IMR-90 (cell line): ENCODE data around the gene ZNF700. TPM values are rescaled to one million over a fixed set of nuclear protein-coding genes. Genes with fewer than 3 reads are reported as not detected.

ENCODE experiments used
- ATAC-seq: fragments of 200-7000 bp; cut with Tn5 transposase; 2 replicates; pipeline ENCODE4 v1.9.1; 2020; ENCODE audit warnings: low read depth, mild to moderate bottlenecking, moderate library complexity
- BruUV-seq: library from RNA; stranded (reverse); fragments of 400-500 nt; replicated peaks from 2 replicates; lab custom pipeline; 2021; lab: Mats Ljungman, UMichigan
- CTCF ChIA-PET: fragments of 300-600 bp; formaldehyde crosslinking; extraction: SDS; loops from one replicate; lab custom pipeline; 2021; ENCODE audit warnings: antibody characterized with exemption; lab: Yijun Ruan, JAX
- POLR2A ChIA-PET: fragments of 300-600 bp; sonication (Branson Sonifier 250); formaldehyde crosslinking; loops from one replicate; lab custom pipeline; 2022; ENCODE audit warnings: antibody characterized with exemption; ENCODE audit not compliant: unreplicated experiment; lab: Charles Lee
- DNase-seq: peaks from one replicate; pipeline ENCODE4 v3.0.0; 2013
- H2AFZ ChIP-seq: replicated peaks from 2 replicates; pipeline ENCODE3; 2013; ENCODE audit warnings: low read length, mild to moderate bottlenecking; ENCODE audit not compliant: poor library complexity
- H2AK5ac ChIP-seq: 2 replicates; pipeline ENCODE4 v1.6.1; 2013; ENCODE audit warnings: low read depth, low read length, inconsistent platforms
- H2AK9ac ChIP-seq: replicated peaks from 2 replicates; pipeline ENCODE3; 2013; ENCODE audit warnings: mild to moderate bottlenecking, low read depth, low read length, moderate library complexity; ENCODE audit not compliant: poor library complexity
- H2BK120ac ChIP-seq: 2 replicates; pipeline ENCODE4 v1.6.1; 2013; ENCODE audit warnings: low read depth, low read length, inconsistent platforms
- H2BK15ac ChIP-seq: 3 replicates; pipeline ENCODE4 v1.6.1; 2013; ENCODE audit warnings: low read depth, low read length, inconsistent platforms
- H2BK20ac ChIP-seq: 2 replicates; pipeline ENCODE4 v1.6.1; 2013; ENCODE audit warnings: low read depth, mild to moderate bottlenecking, inconsistent platforms, low read length, moderate library complexity
- H2BK5ac ChIP-seq: 2 replicates; pipeline ENCODE4 v1.6.1; 2013; ENCODE audit warnings: mild to moderate bottlenecking, low read depth, low read length, inconsistent platforms; ENCODE audit not compliant: poor library complexity, severe bottlenecking
- H3K14ac ChIP-seq: replicated peaks from 2 replicates; pipeline ENCODE4 v1.6.1; 2013; ENCODE audit warnings: low read depth, low read length, inconsistent platforms
- H3K18ac ChIP-seq: 2 replicates; pipeline ENCODE4 v1.6.1; 2013; ENCODE audit warnings: low read depth, low read length, control low read depth
- H3K23ac ChIP-seq: 2 replicates; pipeline ENCODE4 v1.6.1; 2013; ENCODE audit warnings: low read depth, low read length, inconsistent platforms
- H3K27ac ChIP-seq: 2 replicates; pipeline ENCODE4 v1.5.1; 2013; ENCODE audit warnings: mild to moderate bottlenecking, control low read depth, low read length; ENCODE audit not compliant: insufficient read depth
- H3K27me3 ChIP-seq: 2 replicates; pipeline ENCODE4 v1.6.1; 2013; ENCODE audit warnings: low read length; ENCODE audit not compliant: control insufficient read depth, insufficient read depth
- H3K36me3 ChIP-seq: 2 replicates; pipeline ENCODE4 v1.6.1; 2013; ENCODE audit warnings: low read length, mixed read lengths; ENCODE audit not compliant: control insufficient read depth, insufficient read depth
- H3K4ac ChIP-seq: 2 replicates; pipeline ENCODE4 v1.6.1; 2013; ENCODE audit warnings: low read depth, low read length, inconsistent platforms
- H3K4me1 ChIP-seq: 2 replicates; pipeline ENCODE4 v1.6.1; 2013; ENCODE audit warnings: low read length, mixed read lengths; ENCODE audit not compliant: control insufficient read depth, insufficient read depth
- H3K4me2 ChIP-seq: 2 replicates; pipeline ENCODE4 v1.6.1; 2013; ENCODE audit warnings: low read depth, mild to moderate bottlenecking, control low read depth, low read length, moderate library complexity
- H3K4me3 ChIP-seq: 2 replicates; pipeline ENCODE4 v1.5.1; 2013; ENCODE audit warnings: low read depth, mild to moderate bottlenecking, control low read depth, low read length, moderate library complexity; ENCODE audit not compliant: insufficient read depth
- H3K56ac ChIP-seq: 2 replicates; pipeline ENCODE4 v1.6.1; 2013; ENCODE audit warnings: low read length, inconsistent platforms; ENCODE audit not compliant: insufficient read depth; ENCODE audit errors: extremely low read depth
- H3K79me1 ChIP-seq, 2 experiments: 2 replicates each; pipeline ENCODE4 v1.6.1; 2013; ENCODE audit warnings: low read length in 2 of 2, inconsistent platforms in 1 of 2, low read depth in 1 of 2
- H3K9ac ChIP-seq: 2 replicates; pipeline ENCODE4 v1.6.1; 2013; ENCODE audit warnings: low read depth, low read length, control low read depth
- H3K9me1 ChIP-seq: 2 replicates; pipeline ENCODE4 v1.6.1; 2013; ENCODE audit warnings: low read length, inconsistent platforms; ENCODE audit not compliant: insufficient read depth
- H3K9me3 ChIP-seq: 2 replicates; pipeline ENCODE4 v1.6.1; 2013; ENCODE audit warnings: low read length; ENCODE audit not compliant: control insufficient read depth, insufficient read depth
- H4K20me1 ChIP-seq: 2 replicates; pipeline ENCODE4 v1.6.1; 2013; ENCODE audit warnings: low read length, inconsistent platforms; ENCODE audit not compliant: insufficient read depth
- H4K5ac ChIP-seq: 2 replicates; pipeline ENCODE4 v1.6.1; 2013; ENCODE audit warnings: mild to moderate bottlenecking, low read depth, low read length, control low read depth
- H4K8ac ChIP-seq, 2 experiments: 2 replicates each; pipeline ENCODE4 v1.6.1; 2013; ENCODE audit warnings: low read depth in 2 of 2, low read length in 2 of 2, control low read depth in 1 of 2, inconsistent platforms in 1 of 2
- H4K91ac ChIP-seq: 2 replicates; pipeline ENCODE4 v1.6.1; 2013; ENCODE audit warnings: low read depth, low read length, inconsistent platforms; ENCODE audit not compliant: insufficient read depth
- BHLHE40 ChIP-seq: fragments of 150-350 bp; IDR thresholded peaks from 2 replicates; pipeline ENCODE4 v1.6.1; 2016; ENCODE audit warnings: mild to moderate bottlenecking, low read depth, low read length
- CEBPB ChIP-seq: IDR thresholded peaks from 2 replicates; pipeline ENCODE4 v1.6.1; 2012; ENCODE audit warnings: low read depth, low read length, improper control_type of control experiment
- CHD1 ChIP-seq: IDR thresholded peaks from 2 replicates; pipeline ENCODE4 v1.6.1; 2012; ENCODE audit warnings: low read depth, low read length, improper control_type of control experiment
- FOS ChIP-seq: fragments of 150-350 bp; IDR thresholded peaks from 2 replicates; pipeline ENCODE4 v1.6.1; 2016; ENCODE audit warnings: low read depth, low read length
- MAFK ChIP-seq: IDR thresholded peaks from 2 replicates; pipeline ENCODE4 v1.6.1; 2012; ENCODE audit warnings: low read depth, low read length, improper control_type of control experiment
- MAZ ChIP-seq: IDR thresholded peaks from 2 replicates; pipeline ENCODE4 v1.6.1; 2012; ENCODE audit warnings: low read depth, mild to moderate bottlenecking, low read length, improper control_type of control experiment, moderate library complexity, borderline replicate concordance
- MXI1 ChIP-seq: IDR thresholded peaks from 2 replicates; pipeline ENCODE4 v1.6.1; 2012; ENCODE audit warnings: low read depth, mild to moderate bottlenecking, low read length, moderate library complexity, borderline replicate concordance
- NFE2L2 ChIP-seq: fragments of 150-350 bp; IDR thresholded peaks from 2 replicates; pipeline ENCODE4 v1.6.1; 2016; ENCODE audit warnings: low read depth, mild to moderate bottlenecking, low read length
- POLR2A ChIP-seq: IDR thresholded peaks from 2 replicates; pipeline ENCODE4 v1.6.1; 2012; ENCODE audit warnings: mild to moderate bottlenecking, low read depth, low read length
- RAD21 ChIP-seq: IDR thresholded peaks from 2 replicates; pipeline ENCODE4 v1.6.1; 2012; ENCODE audit warnings: low read length, improper control_type of control experiment
- RCOR1 ChIP-seq: IDR thresholded peaks from 2 replicates; pipeline ENCODE4 v1.6.1; 2012; ENCODE audit warnings: mild to moderate bottlenecking, low read length, improper control_type of control experiment; ENCODE audit not compliant: insufficient replicate concordance
- RFX5 ChIP-seq: IDR thresholded peaks from 2 replicates; pipeline ENCODE4 v1.8.0; 2012; ENCODE audit warnings: low read depth, mild to moderate bottlenecking, low read length, moderate library complexity
- SMC3 ChIP-seq: fragments of 150-350 bp; IDR thresholded peaks from 2 replicates; pipeline ENCODE4 v1.6.1; 2016; ENCODE audit warnings: low read depth, mild to moderate bottlenecking, antibody characterized with exemption, low read length, moderate library complexity
- WGBS, 2 experiments: methylation state at CpG; one replicate each; pipeline versions ENCODE4 v1.1.5 to v1.1.7; 2013; ENCODE audit warnings: missing lambda C conversion rate in 2 of 2; ENCODE audit not compliant: insufficient read length in 1 of 2; ENCODE audit errors: extremely low coverage in 2 of 2; 5-methylcytosine and 5-hydroxymethylcytosine counted together
- dilution Hi-C: fragments of 300-500 bp; cut with HindIII; formaldehyde crosslinking; loops from one replicate; pipeline ENCODE4 v1.14.3; 2018; ENCODE audit warnings: low sequenced_read_pairs; ENCODE audit not compliant: unreplicated experiment
- in situ Hi-C: fragments of 300-500 bp; cut with MboI; formaldehyde crosslinking; loops from 3 replicates; pipeline ENCODE4 v1.14.3; 2019; ENCODE audit warnings: low sequenced_read_pairs, inconsistent platforms, mixed read lengths
- intact Hi-C: fragments of 100-400 bp; cut with micrococcal nuclease; formaldehyde crosslinking; loops from 2 replicates; pipeline ENCODE4 v1.10.0; 2022
- polyA plus RNA-seq, 3 experiments: library from polyadenylated mRNA; depleted of rRNA; stranded (reverse); fragments of >200 nt; gene quantifications; 2 replicates each; pipeline ENCODE4 v1.2.3, GENCODE V29; 2012; ENCODE audit warnings: low replicate concordance in 1 of 3
- total RNA-seq: library from RNA; depleted of rRNA; stranded (reverse); fragments of >200 nt; gene quantifications from 2 replicates; pipeline ENCODE4 v1.2.3, GENCODE V29; 2012
- TF ChIP-seq, protein P1 (sequence below): fragments of 150-350 bp; IDR thresholded peaks from 2 replicates; pipeline ENCODE4 v1.6.1; 2016; ENCODE audit warnings: low read depth, mild to moderate bottlenecking, low read length, moderate library complexity, borderline replicate concordance
- TF ChIP-seq, protein P2 (sequence below): fragments of 150-350 bp; IDR thresholded peaks from 2 replicates; pipeline ENCODE4 v1.6.1; 2017; ENCODE audit warnings: mild to moderate bottlenecking, antibody characterized with exemption, low read length, low read depth
- TF ChIP-seq, protein P3 (sequence below): conservative IDR thresholded peaks from 2 replicates; pipeline ENCODE4 v1.5.1; 2012; ENCODE audit warnings: mild to moderate bottlenecking, low read depth, low read length, improper control_type of control experiment

Gene ZNF700
- total and polyA plus RNA-seq, 2 of the 4 experiments (the other 2 are of a cell fraction): 5.3 to 10.2 TPM

- dilution Hi-C loops: no loop called here
Observed at GRCh38 chr19:11902228-11902627, 22.7 kb upstream of the ZNF700 start.

More at GRCh38 chr19:11902228-11902627, 22.7 kb upstream of the ZNF700 start:
- no peaks in the 10 kb centered on the region for H3K27me3 ChIP-seq
- no peak overlapping the region for H3K4me3 ChIP-seq
- H3K4ac ChIP-seq: no peak overlapping the region
- ChIA-PET POLR2A (no interaction called here), CTCF (no interaction called here)
- H2BK120ac ChIP-seq: no peak overlapping the region
- no peak overlapping the region for H3K23ac ChIP-seq
- H3K9ac ChIP-seq: no peak overlapping the region
- H2BK5ac ChIP-seq: no peak overlapping the region
- H3K56ac ChIP-seq: no peak overlapping the region
- no CpG with 5 or more reads among the region's 3 CpGs for WGBS, 2 experiments
- no peak overlapping the region for H4K5ac ChIP-seq
- no peak overlapping the region for H2BK15ac ChIP-seq
- peaks cover 0 to 8% of the 10 kb centered on the region in 2 experiments; a peak in 1 of 4 replicates for H3K79me1 ChIP-seq
- H2AK5ac ChIP-seq: no peak overlapping the region
- H4K20me1 ChIP-seq: no peaks in the 10 kb centered on the region
- H3K4me1 ChIP-seq: no peaks in the 10 kb centered on the region
- H3K27ac ChIP-seq: no peak overlapping the region
- DNase-seq (no peak), ATAC-seq (no peak)
- no peak overlapping the region for H2AFZ ChIP-seq
- peaks cover 27% of the 10 kb centered on the region for H3K36me3 ChIP-seq
- no peak overlapping the region for H4K8ac ChIP-seq
- in situ Hi-C loops (no loop called here), intact Hi-C loops (no loop called here)
- BruUV-seq: no TSS peak
- H3K18ac ChIP-seq: no peak overlapping the region
- H3K9me3 ChIP-seq: peaks cover 71% of the 10 kb centered on the region
- no peak overlapping the region for H3K14ac ChIP-seq
- no peak for TF ChIP-seq MAFK
- TF ChIP-seq NFE2L2: no peak
- TF ChIP-seq CHD1: no peak
- TF ChIP-seq SMC3: no peak
- TF ChIP-seq MXI1: no peak
- TF ChIP-seq RAD21: no peak
- TF ChIP-seq, protein P1, sequence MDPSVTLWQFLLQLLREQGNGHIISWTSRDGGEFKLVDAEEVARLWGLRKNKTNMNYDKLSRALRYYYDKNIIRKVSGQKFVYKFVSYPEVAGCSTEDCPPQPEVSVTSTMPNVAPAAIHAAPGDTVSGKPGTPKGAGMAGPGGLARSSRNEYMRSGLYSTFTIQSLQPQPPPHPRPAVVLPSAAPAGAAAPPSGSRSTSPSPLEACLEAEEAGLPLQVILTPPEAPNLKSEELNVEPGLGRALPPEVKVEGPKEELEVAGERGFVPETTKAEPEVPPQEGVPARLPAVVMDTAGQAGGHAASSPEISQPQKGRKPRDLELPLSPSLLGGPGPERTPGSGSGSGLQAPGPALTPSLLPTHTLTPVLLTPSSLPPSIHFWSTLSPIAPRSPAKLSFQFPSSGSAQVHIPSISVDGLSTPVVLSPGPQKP: no peak
- TF ChIP-seq RFX5: no peak
- no peak for TF ChIP-seq BHLHE40
- TF ChIP-seq, protein P2, sequence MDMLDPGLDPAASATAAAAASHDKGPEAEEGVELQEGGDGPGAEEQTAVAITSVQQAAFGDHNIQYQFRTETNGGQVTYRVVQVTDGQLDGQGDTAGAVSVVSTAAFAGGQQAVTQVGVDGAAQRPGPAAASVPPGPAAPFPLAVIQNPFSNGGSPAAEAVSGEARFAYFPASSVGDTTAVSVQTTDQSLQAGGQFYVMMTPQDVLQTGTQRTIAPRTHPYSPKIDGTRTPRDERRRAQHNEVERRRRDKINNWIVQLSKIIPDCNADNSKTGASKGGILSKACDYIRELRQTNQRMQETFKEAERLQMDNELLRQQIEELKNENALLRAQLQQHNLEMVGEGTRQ: no peak
- TF ChIP-seq FOS: no peak
- TF ChIP-seq, protein P3, sequence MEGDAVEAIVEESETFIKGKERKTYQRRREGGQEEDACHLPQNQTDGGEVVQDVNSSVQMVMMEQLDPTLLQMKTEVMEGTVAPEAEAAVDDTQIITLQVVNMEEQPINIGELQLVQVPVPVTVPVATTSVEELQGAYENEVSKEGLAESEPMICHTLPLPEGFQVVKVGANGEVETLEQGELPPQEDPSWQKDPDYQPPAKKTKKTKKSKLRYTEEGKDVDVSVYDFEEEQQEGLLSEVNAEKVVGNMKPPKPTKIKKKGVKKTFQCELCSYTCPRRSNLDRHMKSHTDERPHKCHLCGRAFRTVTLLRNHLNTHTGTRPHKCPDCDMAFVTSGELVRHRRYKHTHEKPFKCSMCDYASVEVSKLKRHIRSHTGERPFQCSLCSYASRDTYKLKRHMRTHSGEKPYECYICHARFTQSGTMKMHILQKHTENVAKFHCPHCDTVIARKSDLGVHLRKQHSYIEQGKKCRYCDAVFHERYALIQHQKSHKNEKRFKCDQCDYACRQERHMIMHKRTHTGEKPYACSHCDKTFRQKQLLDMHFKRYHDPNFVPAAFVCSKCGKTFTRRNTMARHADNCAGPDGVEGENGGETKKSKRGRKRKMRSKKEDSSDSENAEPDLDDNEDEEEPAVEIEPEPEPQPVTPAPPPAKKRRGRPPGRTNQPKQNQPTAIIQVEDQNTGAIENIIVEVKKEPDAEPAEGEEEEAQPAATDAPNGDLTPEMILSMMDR: no peak
- no peak for TF ChIP-seq MAZ
- TF ChIP-seq RCOR1: no peak
- no peak for TF ChIP-seq CEBPB
- no peak for TF ChIP-seq POLR2A
- no peak overlapping the region for H2BK20ac ChIP-seq
- no peak overlapping the region for H3K4me2 ChIP-seq
- H2AK9ac ChIP-seq: no peak overlapping the region
- H4K91ac ChIP-seq: no peak overlapping the region
- H3K9me1 ChIP-seq: no peaks in the 10 kb centered on the region
